GM19452 (cell line): Measurements from ENCODE around the gene OSTC.
"Not testable (repeated sequence)": the region's sequence is repeated elsewhere in the genome, so short reads cannot be mapped to it uniquely, and the experiment has no call there.

Experiments used
- ATAC-seq: cut with Tn5 transposase; IDR thresholded peaks from one replicate; pipeline ENCODE4 v1.9.1; 2021; ENCODE audit not compliant: unreplicated experiment

OSTC gene

DNA sequence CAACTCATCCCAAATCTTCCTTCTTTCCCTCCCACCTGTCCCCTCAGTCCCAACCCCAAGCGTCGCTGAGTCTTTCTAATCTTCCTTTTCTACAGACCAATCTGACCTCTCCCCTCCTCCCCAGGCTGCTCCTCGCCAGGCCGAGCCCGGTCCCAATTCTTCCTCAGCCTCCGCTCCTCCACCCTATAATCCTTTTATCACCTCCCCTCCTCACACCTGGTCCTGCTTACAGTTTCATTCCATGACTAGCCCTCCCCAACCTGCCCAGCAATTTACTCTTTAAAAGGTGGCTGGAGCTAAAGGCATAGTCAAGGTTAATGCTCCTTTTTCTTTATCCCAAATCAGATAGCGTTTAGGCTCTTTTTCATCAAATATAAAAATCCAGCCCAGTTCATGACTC is 60.2 kb downstream of the OSTC start:
- not testable (repeated sequence) for ATAC-seq

DNA sequence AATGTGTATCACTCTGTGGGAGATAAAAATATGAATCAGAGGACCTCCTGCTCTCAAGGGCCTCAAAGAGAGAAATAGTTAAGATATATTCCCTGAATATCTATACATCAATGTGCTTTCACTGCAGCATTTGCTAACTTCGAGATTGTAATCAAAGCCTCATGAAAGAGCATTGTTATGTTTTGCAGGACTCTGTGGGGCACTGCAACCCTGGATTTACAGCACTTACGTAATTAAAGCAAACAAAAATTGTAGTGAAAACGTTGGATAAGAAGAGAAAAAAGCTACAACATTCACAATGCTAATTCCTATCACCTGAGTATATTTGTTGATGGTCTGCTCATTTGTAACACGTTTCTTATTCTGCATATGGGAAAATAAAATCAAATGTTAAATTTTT is 64.5 kb downstream of the OSTC start:
- no peak for ATAC-seq

DNA sequence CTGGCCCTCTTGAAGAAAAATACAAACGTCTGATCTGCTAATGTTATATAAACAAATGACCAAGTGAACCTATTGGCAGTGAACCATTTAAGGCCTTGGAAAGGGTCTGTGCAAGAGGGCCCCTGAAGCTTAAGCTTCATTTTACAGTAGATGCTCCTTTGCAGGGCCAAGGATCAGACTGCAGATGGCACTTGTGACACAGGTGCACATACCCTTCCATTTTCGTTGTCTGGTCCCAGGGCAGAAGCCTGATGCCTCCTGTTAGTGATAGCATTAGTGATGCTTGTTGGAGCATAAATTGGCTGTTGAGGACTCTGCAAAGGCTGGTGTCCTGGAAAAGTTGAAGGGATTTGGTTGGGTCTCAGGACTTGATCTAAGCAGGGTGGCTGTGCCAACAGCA is 65.9 kb downstream of the OSTC start:
- ATAC-seq = no peak

DNA sequence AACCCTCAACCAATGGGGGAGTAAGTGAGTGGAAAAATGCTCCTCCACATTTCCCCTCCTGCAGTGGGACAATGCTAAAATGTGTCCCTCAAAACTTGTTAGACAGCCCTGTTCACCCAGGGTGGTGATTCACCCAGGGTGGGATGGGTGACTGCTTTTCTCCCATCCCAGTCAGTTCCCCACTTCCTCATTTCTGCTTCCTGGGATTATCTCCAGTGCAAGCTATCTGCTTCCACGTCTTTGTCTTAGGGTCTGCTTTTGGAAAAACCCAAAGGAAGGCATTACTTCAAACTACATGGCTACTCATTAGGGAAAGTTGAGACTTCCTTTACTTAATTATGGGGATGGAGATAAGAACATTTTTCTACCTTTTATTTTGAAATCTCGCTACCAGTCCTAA is 67.0 kb downstream of the OSTC start:
- no peak for ATAC-seq
